GM18909 (cell line): ENCODE results near the gene RABGAP1L.
"Not testable (repeated sequence)": the region's sequence is repeated elsewhere in the genome, so short reads cannot be mapped to it uniquely, and the experiment has no call there.

Experiments used
- ATAC-seq: cut with Tn5 transposase; IDR thresholded peaks from one replicate; pipeline ENCODE4 v1.9.1; 2021; ENCODE audit warnings: mild to moderate bottlenecking; ENCODE audit not compliant: unreplicated experiment, poor library complexity

RABGAP1L gene

GRCh38 chr1:174417921-174418320 is 258.6 kb downstream of the RABGAP1L start:
- ATAC-seq, result no peak

GRCh38 chr1:174425121-174425520 is 265.8 kb downstream of the RABGAP1L start:
- ATAC-seq, result no peak

GRCh38 chr1:174426153-174426552 is 266.8 kb downstream of the RABGAP1L start:
- ATAC-seq, result no peak

- no peak for ATAC-seq
Measured at GRCh38 chr1:174428033-174428432, 268.7 kb downstream of the RABGAP1L start.

GRCh38 chr1:174428739-174429138 is 269.4 kb downstream of the RABGAP1L start:
- ATAC-seq, result no peak

- no peak for ATAC-seq
Measured at GRCh38 chr1:174433451-174433850, 274.1 kb downstream of the RABGAP1L start.

GRCh38 chr1:174445351-174445750 is 286.0 kb downstream of the RABGAP1L start:
- no peak for ATAC-seq

GRCh38 chr1:174445817-174446216 is 286.5 kb downstream of the RABGAP1L start:
- no peak for ATAC-seq

GRCh38 chr1:174447866-174448530 is 288.7 kb downstream of the RABGAP1L start, which contains the start of gene GPR52:
Gene GPR52, plus strand, starts transcription at chr1:174447964. Its CDS starts 148 bp downstream, at chr1:174448112.
- ATAC-seq, result no peak

GRCh38 chr1:174448531-174448883 is 289.2 kb downstream of the RABGAP1L start:
- no peak for ATAC-seq

- ATAC-seq, result no peak
Measured at GRCh38 chr1:174448974-174449373, 289.7 kb downstream of the RABGAP1L start.

- no peak for ATAC-seq
Measured at GRCh38 chr1:174451408-174451807, 292.1 kb downstream of the RABGAP1L start.

- ATAC-seq, result no peak
Measured at GRCh38 chr1:174465855-174466254, 306.5 kb downstream of the RABGAP1L start.

GRCh38 chr1:174466607-174467006 is 307.3 kb downstream of the RABGAP1L start:
- no peak for ATAC-seq

- no peak for ATAC-seq
Measured at GRCh38 chr1:174469052-174469451, 309.7 kb downstream of the RABGAP1L start.

GRCh38 chr1:174469687-174470086 is 310.4 kb downstream of the RABGAP1L start:
- ATAC-seq, result no peak

GRCh38 chr1:174479281-174479680 is 320.0 kb downstream of the RABGAP1L start:
- no peak for ATAC-seq

GRCh38 chr1:174480324-174480723 is 321.0 kb downstream of the RABGAP1L start:
- ATAC-seq, result no peak

GRCh38 chr1:174491606-174492005 is 332.3 kb downstream of the RABGAP1L start:
- no peak for ATAC-seq

GRCh38 chr1:174497478-174497877 is 338.2 kb downstream of the RABGAP1L start:
- no peak for ATAC-seq

- not testable (repeated sequence) for ATAC-seq
Measured at GRCh38 chr1:174516755-174517154, 357.4 kb downstream of the RABGAP1L start.

- ATAC-seq, result no peak
Measured at GRCh38 chr1:174519844-174520243, 360.5 kb downstream of the RABGAP1L start.
